ENCODE measurements around the gene NAALADL2. TPM values are rescaled to one million over a fixed set of nuclear protein-coding genes. Genes with fewer than 3 reads are reported as not detected.
"Not testable (repeated sequence)": the region's sequence is repeated elsewhere in the genome, so short reads cannot be mapped to it uniquely, and the experiment has no call there.

NAALADL2 gene
- total RNA-seq, 2 experiments from 2014 or later: 0.30 to 1.2 TPM

- Histone ChIP-seq H3K36me3 (ENCODE audit: insufficient read depth, low read length) (no peaks in the 10 kb centered on the region), H3K9me3 (ENCODE audit: control insufficient read depth in 1 of 2, insufficient read depth in 1 of 2, low read length in 2 of 2) (peaks cover 0 to 4% of the 10 kb centered on the region in 2 experiments), H3K27ac (ENCODE audit: low read depth in 1 of 2, low read length in 2 of 2) (no peak overlapping the region), H3K27me3 (ENCODE audit: control insufficient read depth in 1 of 2, insufficient read depth in 2 of 2, low read length in 2 of 2) (no peaks in the 10 kb centered on the region), H3K4me3 (ENCODE audit: low read length) (no peak overlapping the region), H3K4me1 (ENCODE audit: insufficient read depth, low read length) (no peaks in the 10 kb centered on the region)
- Mint-ChIP-seq H3K27ac (no peak overlapping the region), H3K4me3 (no peak overlapping the region), H3K27me3 (no peaks in the 10 kb centered on the region), H3K36me3 (ENCODE audit: low read depth) (no peaks in the 10 kb centered on the region), H3K9me3 (no peaks in the 10 kb centered on the region), H3K4me1 (ENCODE audit: low read depth) (no peaks in the 10 kb centered on the region)
- intact Hi-C loops (cut with DNase I, micrococcal nuclease): no loop called here
- ChIA-PET POLR2A (no interaction called here), CTCF (no interaction called here)
- DNase-seq (no peak), ATAC-seq (ENCODE audit: poor library complexity) (no peak)
- no peak for TF ChIP-seq CTCF (IDR thresholded peaks at IDR 0.05)
Observed at GRCh38 chr3:175269394-175269793, 410.3 kb downstream of the NAALADL2 start.

GRCh38 chr3:175270198-175270837, 411.2 kb downstream of the NAALADL2 start:
- H3K9me3 ChIP-seq (ENCODE audit: control insufficient read depth in 1 of 2, insufficient read depth in 1 of 2, low read length in 2 of 2): peaks cover 0 to 4% of the 10 kb centered on the region in 2 experiments
- H3K36me3 ChIP-seq (ENCODE audit: insufficient read depth, low read length): no peaks in the 10 kb centered on the region
- H3K27ac ChIP-seq (ENCODE audit: low read depth in 1 of 2, low read length in 2 of 2): no peak overlapping the region
- H3K27me3 ChIP-seq (ENCODE audit: control insufficient read depth in 1 of 2, insufficient read depth in 2 of 2, low read length in 2 of 2): no peaks in the 10 kb centered on the region
- H3K9me3 Mint-ChIP-seq: no peaks in the 10 kb centered on the region
- H3K27me3 Mint-ChIP-seq: no peaks in the 10 kb centered on the region
- ChIA-PET POLR2A (no interaction called here), CTCF (no interaction called here)
- DNase-seq: no peak
- TF ChIP-seq CTCF (IDR thresholded peaks at IDR 0.05): no peak
- no peak overlapping the region for H3K4me3 ChIP-seq (ENCODE audit: low read length)
- no peaks in the 10 kb centered on the region for H3K4me1 ChIP-seq (ENCODE audit: insufficient read depth, low read length)
- ATAC-seq (ENCODE audit: poor library complexity): no peak
- no peaks in the 10 kb centered on the region for H3K36me3 Mint-ChIP-seq (ENCODE audit: low read depth)
- intact Hi-C loops (cut with DNase I, micrococcal nuclease): no loop called here
- H3K4me1 Mint-ChIP-seq (ENCODE audit: low read depth): no peaks in the 10 kb centered on the region
- H3K4me3 Mint-ChIP-seq: no peak overlapping the region
- H3K27ac Mint-ChIP-seq: no peak overlapping the region

- Mint-ChIP-seq H3K36me3 (ENCODE audit: low read depth) (no peaks in the 10 kb centered on the region), H3K27me3 (no peaks in the 10 kb centered on the region), H3K4me3 (no peak overlapping the region), H3K27ac (no peak overlapping the region), H3K9me3 (no peaks in the 10 kb centered on the region), H3K4me1 (ENCODE audit: low read depth) (no peaks in the 10 kb centered on the region)
- Histone ChIP-seq H3K4me1 (ENCODE audit: insufficient read depth, low read length) (no peaks in the 10 kb centered on the region), H3K36me3 (ENCODE audit: insufficient read depth, low read length) (no peaks in the 10 kb centered on the region), H3K27ac (ENCODE audit: low read depth in 1 of 2, low read length in 2 of 2) (no peak overlapping the region), H3K27me3 (ENCODE audit: control insufficient read depth in 1 of 2, insufficient read depth in 2 of 2, low read length in 2 of 2) (no peaks in the 10 kb centered on the region), H3K4me3 (ENCODE audit: low read length) (no peak overlapping the region), H3K9me3 (ENCODE audit: control insufficient read depth in 1 of 2, insufficient read depth in 1 of 2, low read length in 2 of 2) (peaks cover 0 to 4% of the 10 kb centered on the region in 2 experiments)
- CTCF ChIA-PET: no interaction called here
- POLR2A ChIA-PET: no interaction called here
- TF ChIP-seq CTCF (IDR thresholded peaks at IDR 0.05): no peak
- DNase-seq (no peak), ATAC-seq (ENCODE audit: poor library complexity) (no peak)
- intact Hi-C loops (cut with DNase I, micrococcal nuclease): no loop called here
Observed at GRCh38 chr3:175270866-175271265, 411.7 kb downstream of the NAALADL2 start.

GRCh38 chr3:175271465-175271864, 412.3 kb downstream of the NAALADL2 start:
- H3K27ac ChIP-seq (ENCODE audit: low read depth in 1 of 2, low read length in 2 of 2); H3K4me3 Mint-ChIP-seq; H3K9me3 ChIP-seq (ENCODE audit: control insufficient read depth in 1 of 2, insufficient read depth in 1 of 2, low read length in 2 of 2); H3K4me1 ChIP-seq (ENCODE audit: insufficient read depth, low read length); DNase-seq; POLR2A ChIA-PET; H3K9me3 Mint-ChIP-seq; H3K27me3 Mint-ChIP-seq; H3K4me1 Mint-ChIP-seq (ENCODE audit: low read depth); H3K36me3 Mint-ChIP-seq (ENCODE audit: low read depth); CTCF ChIA-PET; ATAC-seq (ENCODE audit: poor library complexity); H3K27me3 ChIP-seq (ENCODE audit: control insufficient read depth in 1 of 2, insufficient read depth in 2 of 2, low read length in 2 of 2); H3K27ac Mint-ChIP-seq; H3K4me3 ChIP-seq (ENCODE audit: low read length); H3K36me3 ChIP-seq (ENCODE audit: insufficient read depth, low read length); intact Hi-C loops (cut with DNase I, micrococcal nuclease): not testable (repeated sequence)

All from CD4-positive, alpha-beta T cell (primary cell).